NCI-H1105 (cell line): ENCODE results near the gene FBXL19.
"Not testable (repeated sequence)": the region's sequence is repeated elsewhere in the genome, so short reads cannot be mapped to it uniquely, and the experiment has no call there.

ENCODE experiments used
- DNase-seq: peaks from one replicate; lab custom pipeline; 2025; lab: John Stamatoyannopoulos, UW

FBXL19 gene

DNA sequence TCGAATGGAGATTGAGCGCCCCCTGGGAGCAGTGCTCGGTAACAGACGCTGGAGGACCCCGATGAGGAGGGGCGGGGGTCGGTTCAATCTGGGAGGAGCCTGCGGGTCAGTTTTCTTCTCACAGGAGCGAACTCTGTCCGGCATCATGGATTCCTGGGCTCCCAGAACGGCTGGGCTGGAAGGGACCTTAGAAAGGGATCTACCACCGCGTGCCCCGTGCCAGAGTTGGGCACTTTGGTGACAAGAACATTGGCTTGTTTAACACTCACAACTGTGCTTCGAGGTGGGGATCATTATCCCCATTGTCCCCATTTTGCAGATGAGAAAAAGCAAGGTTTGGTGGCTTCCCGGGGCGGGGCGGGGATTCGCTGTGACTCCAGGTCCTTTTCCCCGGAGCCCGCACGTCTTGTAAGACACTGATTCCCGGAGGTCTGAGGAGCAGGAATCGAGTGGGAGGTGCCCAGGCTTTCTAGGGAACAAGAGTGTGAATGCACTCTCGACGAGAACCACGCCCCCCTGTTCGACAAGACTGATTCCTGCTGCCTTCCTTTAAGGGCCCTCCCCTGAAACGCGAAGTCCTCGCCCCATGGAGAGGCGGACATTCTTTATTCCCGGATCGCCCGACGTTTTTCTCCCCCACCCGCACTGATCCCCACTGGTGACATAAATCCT lies 1.5 kb upstream of the FBXL19 start:
- peak; percentile 91 for DNase-seq

- peak; percentile 99 for DNase-seq
Observed at GRCh38 chr16:30922420-30922959, 882 bp upstream of the FBXL19 start.

DNA sequence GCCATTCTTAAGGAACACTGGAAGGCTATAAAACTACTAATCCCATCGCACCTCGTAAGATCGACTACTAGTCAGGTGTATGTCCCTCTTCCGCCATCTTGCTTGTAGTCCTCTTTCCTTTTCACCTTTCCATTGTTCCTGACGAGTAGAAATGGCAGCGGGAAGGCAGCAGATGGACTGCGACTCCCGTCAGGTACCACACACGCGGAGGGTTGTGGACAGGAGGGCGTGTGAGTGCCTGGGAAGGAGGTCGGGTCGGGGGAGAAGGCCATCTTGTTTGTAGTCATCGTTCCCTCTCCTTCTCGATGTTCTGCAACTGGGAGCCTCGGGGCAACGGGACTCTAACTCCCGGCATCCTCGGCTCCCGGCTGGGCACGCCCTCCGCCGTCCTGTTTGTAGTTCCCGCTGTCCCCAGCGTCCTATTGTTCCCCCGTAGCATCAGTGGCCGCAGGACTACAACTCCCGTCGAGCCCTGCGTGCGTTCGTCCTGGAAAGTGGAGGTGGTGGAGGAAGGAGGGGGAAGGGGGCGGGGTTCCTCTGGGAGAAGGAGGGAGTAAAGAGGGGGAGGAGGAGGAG lies 324 bp upstream of the FBXL19 start:
- peak; percentile 98 for DNase-seq

- no peak for DNase-seq
Observed at GRCh38 chr16:30924076-30924912, 922 bp downstream of the FBXL19 start.

GRCh38 chr16:30924913-30925631 lies 1.7 kb downstream of the FBXL19 start:
- no peak for DNase-seq

DNA sequence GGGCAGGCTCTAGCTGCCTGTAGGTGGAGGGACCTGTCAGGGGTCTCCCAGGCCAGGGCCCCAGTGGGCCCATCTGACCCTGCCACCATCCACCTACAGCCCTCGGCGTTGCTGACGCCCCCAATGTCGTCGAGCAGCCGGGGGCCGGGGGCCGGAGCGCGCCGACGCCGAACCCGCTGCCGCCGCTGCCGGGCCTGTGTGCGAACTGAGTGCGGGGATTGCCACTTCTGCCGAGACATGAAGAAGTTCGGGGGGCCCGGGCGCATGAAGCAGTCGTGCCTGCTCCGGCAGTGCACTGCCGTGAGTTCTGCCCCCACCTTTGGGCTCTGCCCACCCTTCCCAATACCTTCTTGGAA lies 2.2 kb downstream of the FBXL19 start:
- no peak for DNase-seq

DNA sequence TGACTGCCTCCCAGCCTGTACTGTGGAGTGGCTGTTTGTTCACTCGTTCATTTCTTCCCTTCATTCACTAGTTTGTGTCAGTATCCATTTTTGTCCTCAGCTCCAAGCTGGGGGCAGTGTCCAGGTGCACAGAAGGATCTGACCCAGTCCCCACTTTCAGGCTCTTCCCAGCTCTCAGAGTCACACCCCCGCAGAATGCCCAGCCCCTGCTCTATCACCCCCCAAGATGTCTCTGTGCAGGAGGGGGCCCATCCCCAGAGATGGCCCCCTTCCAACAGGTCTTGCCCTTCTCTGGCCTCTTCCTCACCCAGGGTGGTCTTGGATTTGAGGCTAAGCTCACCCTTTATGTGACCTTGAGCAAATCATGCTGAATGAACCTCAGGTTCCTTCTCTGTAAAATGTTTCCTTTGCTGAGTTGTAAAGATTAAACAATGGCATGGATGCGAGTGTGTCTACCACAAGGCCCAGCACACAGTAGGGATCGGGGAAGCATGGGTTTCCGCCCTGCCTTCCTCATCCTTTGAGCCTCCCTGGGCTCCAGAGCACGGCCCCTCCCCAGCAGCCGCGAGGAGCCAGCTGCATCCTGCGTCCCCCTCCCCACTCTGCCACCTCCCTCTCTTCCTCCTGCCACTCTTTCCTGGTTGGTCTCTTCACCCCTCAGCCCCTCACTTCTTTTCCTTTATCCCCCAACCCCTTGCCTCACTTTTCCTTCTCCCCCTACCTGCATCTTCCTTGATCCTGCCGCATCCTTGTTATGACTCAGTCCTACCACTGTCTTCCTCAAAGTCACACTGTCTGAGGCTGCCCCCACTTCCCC lies 2.8 kb downstream of the FBXL19 start:
- no peak for DNase-seq

DNA sequence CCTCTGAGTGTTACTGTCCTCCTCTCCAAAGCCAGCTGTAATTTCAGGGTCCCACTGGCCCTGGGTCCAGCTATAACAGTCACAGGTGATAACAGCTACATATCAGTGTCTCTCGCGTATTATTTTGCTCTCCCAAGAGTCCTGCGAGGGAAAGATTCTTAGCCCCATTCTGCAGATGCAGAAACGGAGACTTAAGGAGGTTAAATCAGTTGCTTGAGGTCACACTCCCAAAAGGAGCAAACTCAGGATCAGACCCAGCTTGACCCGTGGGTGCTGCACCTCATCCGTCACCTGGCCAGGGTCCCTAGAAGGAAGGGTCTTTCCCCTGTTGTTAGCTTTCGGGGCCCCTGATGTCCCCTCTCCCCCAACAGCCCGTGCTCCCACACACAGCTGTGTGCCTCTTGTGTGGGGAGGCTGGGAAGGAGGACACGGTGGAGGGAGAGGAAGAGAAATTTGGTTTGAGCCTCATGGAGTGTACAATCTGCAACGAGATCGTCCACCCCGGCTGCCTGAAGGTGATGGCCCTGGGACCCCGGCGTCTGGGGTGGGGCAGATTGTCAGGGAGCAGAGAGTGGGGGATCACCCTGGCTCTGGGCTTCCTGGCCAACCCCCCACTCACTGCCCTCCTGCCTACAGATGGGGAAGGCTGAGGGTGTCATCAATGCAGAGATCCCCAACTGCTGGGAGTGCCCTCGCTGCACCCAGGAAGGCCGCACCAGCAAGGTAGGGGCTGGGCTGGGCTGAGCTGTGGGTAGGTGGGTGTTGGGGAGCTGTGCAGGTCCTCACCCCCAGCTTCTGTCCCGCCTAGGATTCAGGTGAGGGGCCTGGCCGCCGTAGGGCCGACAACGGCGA lies 3.8 kb downstream of the FBXL19 start:
- no peak for DNase-seq

- peak; percentile 93 for DNase-seq
Observed at GRCh38 chr16:30927789-30928378, 4.5 kb downstream of the FBXL19 start.

GRCh38 chr16:30928390-30928789 lies 5.0 kb downstream of the FBXL19 start:
- DNase-seq = no peak

GRCh38 chr16:30929167-30929566 lies 5.8 kb downstream of the FBXL19 start:
- DNase-seq = no peak

DNA sequence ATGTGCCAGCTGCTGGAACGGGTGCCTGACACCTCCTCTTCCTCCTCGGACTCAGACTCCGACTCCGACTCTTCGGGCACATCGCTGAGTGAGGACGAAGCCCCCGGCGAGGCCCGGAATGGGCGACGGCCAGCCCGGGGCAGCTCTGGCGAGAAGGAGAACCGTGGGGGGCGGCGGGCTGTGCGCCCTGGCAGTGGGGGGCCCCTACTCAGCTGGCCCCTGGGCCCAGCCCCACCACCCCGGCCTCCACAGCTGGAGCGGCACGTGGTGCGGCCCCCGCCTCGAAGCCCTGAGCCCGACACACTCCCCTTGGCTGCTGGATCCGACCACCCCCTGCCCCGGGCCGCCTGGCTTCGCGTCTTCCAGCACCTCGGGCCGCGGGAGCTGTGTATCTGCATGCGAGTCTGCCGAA lies 6.8 kb downstream of the FBXL19 start:
- DNase-seq = no peak

DNA sequence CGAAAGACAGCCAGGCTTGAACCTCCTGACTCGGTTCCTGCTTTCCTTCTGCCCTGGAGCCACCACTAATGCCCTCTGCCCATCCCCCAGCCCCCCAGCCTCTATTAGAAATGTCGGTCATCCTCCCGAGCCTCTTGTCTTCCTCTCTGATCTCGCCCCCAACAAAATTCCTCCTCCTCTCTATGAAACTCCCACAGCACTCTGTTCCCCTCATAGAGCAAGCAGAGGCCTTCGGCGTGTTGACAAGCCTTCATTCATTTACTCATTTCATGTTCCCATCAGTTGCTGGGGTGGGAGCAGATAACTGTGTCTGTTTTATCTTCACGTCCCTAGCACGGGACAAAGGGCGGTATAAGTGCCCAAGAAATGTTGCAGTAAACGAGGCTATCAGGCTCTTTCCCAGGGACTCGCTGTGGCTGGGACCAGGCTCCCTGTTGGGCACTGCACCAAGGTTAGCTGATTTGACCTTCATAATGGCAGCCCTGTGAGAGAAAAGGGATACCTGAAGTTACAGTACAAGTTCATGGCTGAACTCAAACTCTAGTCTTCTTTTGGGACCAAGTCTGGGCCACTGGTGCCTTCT lies 7.8 kb downstream of the FBXL19 start:
- no peak for DNase-seq

GRCh38 chr16:30934827-30935557 lies 11.6 kb downstream of the FBXL19 start:
- no peak for DNase-seq

GRCh38 chr16:30937692-30938091 lies 14.3 kb downstream of the FBXL19 start:
- DNase-seq = no peak

DNA sequence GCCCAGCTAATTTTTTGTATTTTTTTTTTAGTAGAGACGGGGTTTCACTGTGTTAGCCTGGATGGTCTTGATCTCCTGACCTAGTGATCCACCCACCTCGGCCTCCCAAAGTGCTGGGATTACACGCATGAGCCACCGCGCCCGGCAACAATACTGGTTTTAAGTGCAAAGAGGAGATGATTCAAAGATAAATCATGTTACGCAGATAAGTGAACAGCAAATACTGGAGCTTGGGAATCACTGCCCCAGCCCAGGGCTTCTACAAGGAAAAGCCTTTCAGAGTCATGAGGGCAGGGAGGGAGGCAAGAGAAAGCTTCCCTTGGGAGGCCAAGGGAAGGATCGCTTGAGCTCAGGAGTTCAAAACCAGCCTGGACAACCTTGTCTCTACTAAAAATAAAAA lies 16.2 kb downstream of the FBXL19 start:
- DNase-seq = not testable (repeated sequence)

GRCh38 chr16:30941600-30942425 lies 18.4 kb downstream of the FBXL19 start:
- peak; percentile 15 for DNase-seq

- no peak for DNase-seq
Observed at GRCh38 chr16:30942426-30942806, 19.0 kb downstream of the FBXL19 start.
